ENCODE measurements around the gene SLIT3.

- TF ChIP-seq HSF1 (IDR thresholded peaks at IDR 0.05; ENCODE audit: low read depth, low read length), result no peak
- no peak for TF ChIP-seq RAD21 (IDR thresholded peaks at IDR 0.05; ENCODE audit: insufficient read depth, low read depth, low read length)
- TF ChIP-seq MAX (IDR thresholded peaks at IDR 0.05; ENCODE audit: low read depth, low read length), result no peak
- TF ChIP-seq RAD51 (IDR thresholded peaks at IDR 0.05), result no peak
- no peak for TF ChIP-seq HDAC6 (IDR thresholded peaks at IDR 0.05; ENCODE audit: unreplicated experiment)
- TF ChIP-seq ZBTB4 (CRISPR knock-in tag; IDR thresholded peaks at IDR 0.05), result no peak
- no peak for TF ChIP-seq CHD2 (IDR thresholded peaks at IDR 0.05; ENCODE audit: borderline replicate concordance, low read depth, low read length)
- no peak for TF ChIP-seq RBBP5 (conservative IDR thresholded peaks at IDR 0.05)
- no peak for TF ChIP-seq CTCF (IDR thresholded peaks at IDR 0.05 in 2 of 3, conservative IDR thresholded peaks at IDR 0.05 in 1 of 3; ENCODE audit: control insufficient read depth in 2 of 3, extremely low read depth in 1 of 3, insufficient read depth in 1 of 3, low read depth in 3 of 3, low read length in 3 of 3)
- no peak for TF ChIP-seq USF2 (IDR thresholded peaks at IDR 0.05; ENCODE audit: borderline replicate concordance, low read depth, low read length)
- TF ChIP-seq NRF1 (conservative IDR thresholded peaks at IDR 0.05; ENCODE audit: low read depth, low read length), result no peak
- TF ChIP-seq NFXL1 (IDR thresholded peaks at IDR 0.05; ENCODE audit: borderline replicate concordance), result no peak
- no peak for TF ChIP-seq RFX5 (IDR thresholded peaks at IDR 0.05; ENCODE audit: low read depth, low read length)
- no peak for TF ChIP-seq NFYB (IDR thresholded peaks at IDR 0.05; ENCODE audit: insufficient read depth, low read depth, low read length)
Observed at GRCh38 chr5:169289520-169289919, 11.4 kb downstream of the SLIT3 start.
